GM19324 (cell line): ENCODE measurements around the gene CPB2.

Experiments
- ATAC-seq: cut with Tn5 transposase; IDR thresholded peaks from one replicate; pipeline ENCODE4 v1.9.1; 2021; ENCODE audit warnings: mild to moderate bottlenecking, moderate library complexity; ENCODE audit not compliant: unreplicated experiment, low FRiP score

The CPB2 gene

DNA sequence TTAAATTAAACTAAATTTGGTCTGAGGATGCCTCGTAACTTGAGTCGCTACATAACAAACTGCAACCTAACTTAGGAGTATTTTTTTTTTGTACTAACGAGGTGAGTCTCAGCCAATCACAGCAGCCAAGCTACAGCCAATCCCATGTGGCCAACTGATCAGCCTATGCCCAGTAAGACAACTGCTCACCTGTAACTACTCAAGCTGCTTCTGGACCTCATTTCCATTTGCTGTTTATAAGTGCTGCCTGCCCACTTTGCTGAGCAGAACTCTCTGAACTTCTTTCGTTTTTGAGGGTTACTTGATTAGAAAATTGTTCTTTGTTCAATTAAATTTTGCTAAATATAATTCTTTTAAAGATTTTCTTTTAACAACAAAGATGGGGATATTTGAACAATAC is 3.8 kb downstream of the CPB2 start:
- ATAC-seq, result no peak

GRCh38 chr13:46100191-46100815 is 4.5 kb downstream of the CPB2 start:
- ATAC-seq, result no peak

DNA sequence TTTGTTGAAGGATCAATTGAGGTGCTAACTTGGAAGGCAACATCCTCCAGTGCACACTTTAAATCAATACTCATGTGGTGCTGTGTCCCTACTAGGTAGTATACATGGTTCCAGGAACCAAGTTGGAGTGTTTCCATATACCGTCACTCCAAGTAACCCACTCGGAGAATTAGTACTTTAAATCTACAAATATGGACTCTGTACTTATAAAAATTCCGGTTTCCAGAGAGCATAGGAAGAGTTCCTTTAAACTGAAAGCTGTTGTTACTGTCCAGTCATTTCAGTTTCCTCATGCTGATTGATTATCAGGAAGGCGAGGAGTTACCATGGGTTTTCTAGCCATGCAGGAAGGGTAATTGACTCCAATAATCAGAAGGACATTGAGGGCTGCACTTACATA is 7.2 kb downstream of the CPB2 start:
- ATAC-seq, result no peak

DNA sequence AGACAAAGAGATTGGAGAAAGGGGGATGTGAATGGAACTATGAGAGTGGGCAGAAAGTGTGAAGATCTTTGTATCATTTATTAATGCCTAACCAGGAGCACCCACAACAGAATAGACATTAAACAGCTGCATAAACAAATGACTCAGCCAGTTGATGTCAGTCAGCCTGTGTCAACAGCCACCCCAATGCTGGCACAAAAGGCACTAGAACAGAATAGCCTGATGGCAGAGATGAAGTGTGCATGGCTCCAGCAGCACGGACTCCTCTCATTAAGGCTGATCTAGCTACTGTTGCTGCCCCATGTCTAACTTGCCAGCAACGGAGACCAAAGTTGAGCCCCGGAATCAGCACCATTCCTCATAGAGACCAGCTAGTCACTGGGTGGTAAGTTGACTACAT is 7.8 kb downstream of the CPB2 start:
- no peak for ATAC-seq

GRCh38 chr13:46094478-46094877 is 10.4 kb downstream of the CPB2 start:
- no peak for ATAC-seq

GRCh38 chr13:46088821-46089562 is 15.8 kb downstream of the CPB2 start:
- no peak for ATAC-seq

GRCh38 chr13:46087481-46087880 is 17.4 kb downstream of the CPB2 start:
- no peak for ATAC-seq

DNA sequence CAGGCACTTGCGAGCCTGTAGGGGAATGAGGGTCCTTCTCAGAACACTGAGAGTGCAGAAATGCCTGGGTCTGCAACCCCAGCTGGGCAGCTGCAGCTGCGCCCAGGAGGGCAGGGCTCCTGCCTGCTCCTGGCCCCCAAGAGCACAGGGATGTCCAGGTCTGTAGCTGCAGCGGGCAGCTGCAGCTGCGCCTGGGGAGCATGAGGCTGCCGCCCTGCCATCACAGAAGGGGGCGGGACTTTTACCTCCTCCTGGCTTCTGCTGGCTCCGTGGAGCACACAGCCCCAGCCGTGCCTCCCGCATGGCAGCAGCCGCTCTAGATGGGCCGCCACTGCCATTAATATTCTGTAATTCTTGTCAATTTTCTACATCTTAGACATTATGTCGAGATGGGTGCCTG is 17.8 kb downstream of the CPB2 start:
- no peak for ATAC-seq

DNA sequence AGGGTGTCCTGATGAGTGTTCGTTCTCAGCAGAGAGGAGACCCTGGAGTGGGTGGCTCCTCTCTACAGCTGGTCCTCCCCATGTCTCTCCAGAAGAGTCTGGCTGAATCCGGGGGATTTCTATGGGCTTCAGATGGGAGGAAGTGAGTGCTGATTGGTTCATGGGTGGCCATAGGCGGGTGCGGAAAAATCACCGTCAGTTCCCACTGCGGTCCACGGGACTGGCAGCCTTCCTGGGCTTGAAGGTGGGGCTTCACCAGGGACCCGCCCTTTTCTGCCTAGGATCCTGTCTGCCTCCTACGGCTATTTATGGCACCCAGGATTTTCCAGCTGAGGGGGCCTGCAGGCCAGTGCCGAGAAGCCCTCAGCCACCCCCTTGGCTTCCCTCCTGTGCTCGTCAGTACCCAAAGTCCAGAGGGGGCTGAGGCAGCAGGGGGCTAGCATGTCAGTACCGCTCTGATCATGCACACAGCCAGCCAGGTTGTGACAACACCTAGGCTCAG is 18.4 kb downstream of the CPB2 start:
- no peak for ATAC-seq

- no peak for ATAC-seq
These were observed 19.1 kb downstream of the CPB2 start for GRCh38 chr13:46085737-46086136.

DNA sequence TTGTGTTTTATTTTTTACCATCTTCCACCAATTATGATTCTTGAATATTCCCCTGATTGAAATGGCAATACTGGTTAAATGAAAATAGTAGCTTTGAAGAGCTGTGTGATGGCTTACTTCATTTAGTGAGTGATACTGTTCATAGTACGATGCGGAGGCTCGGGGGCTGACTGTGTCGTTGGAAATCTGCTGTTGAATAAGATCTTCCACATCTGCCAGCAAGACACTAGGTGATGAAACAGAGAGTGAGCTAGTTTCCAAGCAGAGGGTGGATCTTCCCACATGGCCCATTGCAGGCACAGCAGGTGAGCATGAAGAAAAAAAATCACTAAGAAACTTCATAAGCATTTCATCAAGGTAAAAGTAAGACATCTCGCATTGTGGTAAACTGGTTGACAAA is 22.5 kb downstream of the CPB2 start:
- no peak for ATAC-seq

GRCh38 chr13:46079770-46080169 is 25.1 kb downstream of the CPB2 start:
- no peak for ATAC-seq

GRCh38 chr13:46077265-46077664 is 27.6 kb downstream of the CPB2 start:
- no peak for ATAC-seq

GRCh38 chr13:46076827-46077226 is 28.0 kb downstream of the CPB2 start:
- no peak for ATAC-seq

- no peak for ATAC-seq
These were observed 29.0 kb downstream of the CPB2 start for GRCh38 chr13:46075811-46076210.

- peak; percentile 82 for ATAC-seq
These were observed 33.1 kb downstream of the CPB2 start for GRCh38 chr13:46071590-46072249.

DNA sequence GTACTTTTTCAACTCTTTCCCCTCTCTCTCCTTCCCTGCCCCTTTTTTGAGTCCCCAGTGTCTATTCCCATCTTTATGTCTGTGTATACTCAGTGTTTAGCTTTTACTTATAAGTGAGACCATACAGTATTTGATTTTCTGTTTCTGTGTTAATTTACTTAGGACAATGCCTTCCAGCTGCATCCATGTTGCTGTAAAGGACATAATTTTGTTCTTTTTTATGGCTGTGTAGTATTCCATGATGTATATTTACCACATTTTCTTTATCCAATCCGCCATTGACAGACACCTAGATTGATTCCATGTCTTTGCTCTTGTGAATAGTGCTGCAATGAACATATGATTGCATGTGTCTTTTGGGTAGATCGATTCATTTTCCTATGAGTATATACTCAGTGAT is 41.5 kb downstream of the CPB2 start:
- no peak for ATAC-seq

GRCh38 chr13:46062185-46062584 is 42.6 kb downstream of the CPB2 start:
- ATAC-seq, result no peak

GRCh38 chr13:46059405-46059804 is 45.4 kb downstream of the CPB2 start:
- no peak for ATAC-seq

- no peak for ATAC-seq
These were observed 46.6 kb downstream of the CPB2 start for GRCh38 chr13:46058268-46058667.

GRCh38 chr13:46057256-46058015 is 47.4 kb downstream of the CPB2 start:
- ATAC-seq, result no peak
